SU-DHL-6 (cell line): ENCODE results near the gene RAPGEF3.

Experiments
- EZH2phosphoT487 ChIP-seq: fragments of 200-600 bp; sonication (generic), shearing (Covaris generic); conservative IDR thresholded peaks from 2 replicates; pipeline ENCODE4 v1.6.1; 2018; ENCODE audit warnings: mild to moderate bottlenecking, antibody characterized with exemption, low read length, moderate library complexity, mixed read lengths
- TF ChIP-seq, protein P1 (sequence below): fragments of 200-600 bp; sonication (generic); IDR thresholded peaks from one replicate; pipeline ENCODE4 v1.5.1; 2017; ENCODE audit warnings: antibody characterized with exemption, mild to moderate bottlenecking, low read length, moderate library complexity; ENCODE audit not compliant: insufficient read depth, poor library complexity, severe bottlenecking

DNA sequence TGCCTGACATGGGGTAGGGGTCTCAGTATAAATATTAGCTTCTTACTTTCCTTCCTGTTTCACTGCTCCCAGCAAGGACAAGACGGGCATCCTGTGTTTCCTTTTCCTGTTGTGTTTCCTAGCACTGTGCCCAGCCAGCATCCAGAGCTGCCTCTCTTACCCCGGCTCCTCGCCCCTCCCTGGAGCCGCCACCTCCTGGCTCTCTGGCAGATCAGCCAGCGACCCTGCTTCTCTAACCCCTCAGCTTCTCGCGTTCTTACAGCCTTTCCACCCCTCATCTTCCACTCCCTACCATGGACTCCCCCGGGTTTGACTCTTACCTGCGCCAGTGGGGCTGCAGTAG is 43.2 kb upstream of the RAPGEF3 start:
- no peak for TF ChIP-seq EZH2phosphoT487
- TF ChIP-seq, protein P1, sequence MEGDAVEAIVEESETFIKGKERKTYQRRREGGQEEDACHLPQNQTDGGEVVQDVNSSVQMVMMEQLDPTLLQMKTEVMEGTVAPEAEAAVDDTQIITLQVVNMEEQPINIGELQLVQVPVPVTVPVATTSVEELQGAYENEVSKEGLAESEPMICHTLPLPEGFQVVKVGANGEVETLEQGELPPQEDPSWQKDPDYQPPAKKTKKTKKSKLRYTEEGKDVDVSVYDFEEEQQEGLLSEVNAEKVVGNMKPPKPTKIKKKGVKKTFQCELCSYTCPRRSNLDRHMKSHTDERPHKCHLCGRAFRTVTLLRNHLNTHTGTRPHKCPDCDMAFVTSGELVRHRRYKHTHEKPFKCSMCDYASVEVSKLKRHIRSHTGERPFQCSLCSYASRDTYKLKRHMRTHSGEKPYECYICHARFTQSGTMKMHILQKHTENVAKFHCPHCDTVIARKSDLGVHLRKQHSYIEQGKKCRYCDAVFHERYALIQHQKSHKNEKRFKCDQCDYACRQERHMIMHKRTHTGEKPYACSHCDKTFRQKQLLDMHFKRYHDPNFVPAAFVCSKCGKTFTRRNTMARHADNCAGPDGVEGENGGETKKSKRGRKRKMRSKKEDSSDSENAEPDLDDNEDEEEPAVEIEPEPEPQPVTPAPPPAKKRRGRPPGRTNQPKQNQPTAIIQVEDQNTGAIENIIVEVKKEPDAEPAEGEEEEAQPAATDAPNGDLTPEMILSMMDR = no peak
